Neural cell (in vitro differentiated cells): ENCODE measurements around the gene ADGRL4. TPM values are rescaled to one million over a fixed set of nuclear protein-coding genes. Genes with fewer than 3 reads are reported as not detected.

Source experiments
- H2AFZ ChIP-seq: fragments of 200-600, 300-800 bp; sonication (generic), shearing (Covaris generic); 2 replicates; pipeline ENCODE4 v1.6.0; 2014; ENCODE audit warnings: low read depth, mild to moderate bottlenecking, antibody characterized with exemption, low read length, moderate library complexity
- H3F3A ChIP-seq: fragments of 200-600 bp; shearing (Covaris generic); 2 replicates; pipeline ENCODE4 v1.6.1; 2016; ENCODE audit warnings: mild to moderate bottlenecking, moderate library complexity, mixed read lengths, antibody characterized with exemption, low read length; ENCODE audit not compliant: insufficient read depth, poor library complexity, severe bottlenecking
- H3K27ac ChIP-seq: fragments of 200-600, 300-800 bp; sonication (generic), shearing (Covaris generic); 2 replicates; pipeline ENCODE4 v1.5.1; 2014; ENCODE audit warnings: mild to moderate bottlenecking, low read length, moderate library complexity
- H3K27me3 ChIP-seq: fragments of 300-800, 200-600 bp; sonication (generic), shearing (Covaris generic); 2 replicates; pipeline ENCODE4 v1.6.0; 2014; ENCODE audit warnings: mild to moderate bottlenecking, low read depth, low read length, moderate library complexity; ENCODE audit not compliant: insufficient read depth
- H3K36me3 ChIP-seq: fragments of 300-800, 200-600 bp; sonication (generic), shearing (Covaris generic); 2 replicates; pipeline ENCODE4 v1.5.1; 2014; ENCODE audit warnings: mild to moderate bottlenecking, antibody characterized with exemption, low read length, moderate library complexity; ENCODE audit not compliant: insufficient read depth
- H3K4me2 ChIP-seq: fragments of 300-800, 200-600 bp; sonication (generic), shearing (Covaris generic); 2 replicates; pipeline ENCODE4 v1.6.0; 2014; ENCODE audit warnings: mild to moderate bottlenecking, low read length
- H3K4me3 ChIP-seq: fragments of 300-800, 200-600 bp; sonication (generic), shearing (Covaris generic); 2 replicates; pipeline ENCODE4 v1.5.1; 2014; ENCODE audit warnings: mild to moderate bottlenecking, low read length, moderate library complexity
- H3K79me2 ChIP-seq: fragments of 200-600 bp; shearing (Covaris generic); replicated peaks from 2 replicates; pipeline ENCODE4 v1.6.0; 2014; ENCODE audit warnings: mild to moderate bottlenecking, low read length, moderate library complexity; ENCODE audit not compliant: insufficient read depth
- H3K9ac ChIP-seq: fragments of 300-800, 200-600 bp; sonication (generic), shearing (Covaris generic); 2 replicates; pipeline ENCODE4 v1.6.1; 2016; ENCODE audit warnings: mild to moderate bottlenecking, low read length, mixed read lengths
- H3K9me2 ChIP-seq: fragments of 200-600 bp; shearing (Covaris generic); 2 replicates; pipeline ENCODE4 v1.6.1; 2016; ENCODE audit warnings: mild to moderate bottlenecking, low read length, mixed read lengths; ENCODE audit not compliant: insufficient read depth
- H3K9me3 ChIP-seq: fragments of 200-600, 300-800 bp; sonication (generic), shearing (Covaris generic); 2 replicates; pipeline ENCODE4 v1.6.1; 2016; ENCODE audit warnings: mild to moderate bottlenecking, mixed run types, low read length, moderate library complexity, mixed read lengths
- H4K20me1 ChIP-seq: fragments of 200-600 bp; shearing (Covaris generic); 2 replicates; pipeline ENCODE4 v1.6.1; 2016; ENCODE audit warnings: mild to moderate bottlenecking, mixed run types; ENCODE audit not compliant: insufficient read depth
- EP300 ChIP-seq: fragments of 450-650 bp; conservative IDR thresholded peaks from 2 replicates; pipeline ENCODE4 v1.6.1; 2014; ENCODE audit warnings: antibody characterized with exemption, mild to moderate bottlenecking, moderate library complexity; ENCODE audit not compliant: poor library complexity, severe bottlenecking
- EZH2 ChIP-seq: fragments of 200-600, 300-800 bp; shearing (Covaris generic), sonication (generic); IDR thresholded peaks from 2 replicates; pipeline ENCODE4 v1.6.1; 2014; ENCODE audit warnings: antibody characterized with exemption, low read length, borderline replicate concordance, mild to moderate bottlenecking; ENCODE audit not compliant: insufficient read depth, poor library complexity, severe bottlenecking
- MXI1 ChIP-seq: fragments of 450-650 bp; conservative IDR thresholded peaks from 2 replicates; pipeline ENCODE4 v1.6.1; 2014; ENCODE audit warnings: antibody characterized with exemption, mild to moderate bottlenecking; ENCODE audit not compliant: poor library complexity, severe bottlenecking
- POLR2AphosphoS5 ChIP-seq: IDR thresholded peaks from 2 replicates; pipeline ENCODE4 v1.6.1; 2012
- RAD21 ChIP-seq: fragments of 450-650 bp; conservative IDR thresholded peaks from 2 replicates; pipeline ENCODE4 v1.6.1; 2014; ENCODE audit warnings: antibody characterized with exemption, mild to moderate bottlenecking, moderate library complexity
- SMC3 ChIP-seq: fragments of 450-650 bp; conservative IDR thresholded peaks from 2 replicates; pipeline ENCODE4 v1.6.1; 2014; ENCODE audit warnings: antibody characterized with exemption, mild to moderate bottlenecking, moderate library complexity; ENCODE audit not compliant: poor library complexity
- TAF1 ChIP-seq: IDR thresholded peaks from 2 replicates; pipeline ENCODE4 v1.6.1; 2012; ENCODE audit warnings: low read depth
- polyA plus RNA-seq: library from polyadenylated mRNA; depleted of rRNA; stranded (reverse); fragments of >200 nt; gene quantifications from 2 replicates; pipeline ENCODE4 v1.2.3, GENCODE V29; 2014
- TF ChIP-seq, protein P1 (sequence below): IDR thresholded peaks from 2 replicates; pipeline ENCODE4 v1.6.1; 2012; ENCODE audit warnings: borderline replicate concordance
- TF ChIP-seq, protein P2 (sequence below): fragments of 450-650 bp; IDR thresholded peaks from 2 replicates; pipeline ENCODE4 v1.5.1; 2014; ENCODE audit warnings: antibody characterized with exemption, mild to moderate bottlenecking, moderate library complexity; ENCODE audit not compliant: poor library complexity, severe bottlenecking

Gene ADGRL4
- polyA plus RNA-seq, 1 donor from 2014 or later, result 0.12 TPM

- H3K9me3 ChIP-seq, result no peaks in the 10 kb centered on the region
- H2AFZ ChIP-seq, result no peak overlapping the region
- no peak overlapping the region for H3K9ac ChIP-seq
- no peaks in the 10 kb centered on the region for H3K79me2 ChIP-seq
- H3F3A ChIP-seq, result no peaks in the 10 kb centered on the region
- H3K27ac ChIP-seq, result no peak overlapping the region
- no peak overlapping the region for H3K4me2 ChIP-seq
- H3K4me3 ChIP-seq, result no peak overlapping the region
- H4K20me1 ChIP-seq, result no peaks in the 10 kb centered on the region
- H3K27me3 ChIP-seq, result peaks cover 6% of the 10 kb centered on the region
- no peaks in the 10 kb centered on the region for H3K9me2 ChIP-seq
- TF ChIP-seq SMC3, result no peak
- TF ChIP-seq RAD21, result no peak
- TF ChIP-seq TAF1, result no peak
- TF ChIP-seq, protein P1, sequence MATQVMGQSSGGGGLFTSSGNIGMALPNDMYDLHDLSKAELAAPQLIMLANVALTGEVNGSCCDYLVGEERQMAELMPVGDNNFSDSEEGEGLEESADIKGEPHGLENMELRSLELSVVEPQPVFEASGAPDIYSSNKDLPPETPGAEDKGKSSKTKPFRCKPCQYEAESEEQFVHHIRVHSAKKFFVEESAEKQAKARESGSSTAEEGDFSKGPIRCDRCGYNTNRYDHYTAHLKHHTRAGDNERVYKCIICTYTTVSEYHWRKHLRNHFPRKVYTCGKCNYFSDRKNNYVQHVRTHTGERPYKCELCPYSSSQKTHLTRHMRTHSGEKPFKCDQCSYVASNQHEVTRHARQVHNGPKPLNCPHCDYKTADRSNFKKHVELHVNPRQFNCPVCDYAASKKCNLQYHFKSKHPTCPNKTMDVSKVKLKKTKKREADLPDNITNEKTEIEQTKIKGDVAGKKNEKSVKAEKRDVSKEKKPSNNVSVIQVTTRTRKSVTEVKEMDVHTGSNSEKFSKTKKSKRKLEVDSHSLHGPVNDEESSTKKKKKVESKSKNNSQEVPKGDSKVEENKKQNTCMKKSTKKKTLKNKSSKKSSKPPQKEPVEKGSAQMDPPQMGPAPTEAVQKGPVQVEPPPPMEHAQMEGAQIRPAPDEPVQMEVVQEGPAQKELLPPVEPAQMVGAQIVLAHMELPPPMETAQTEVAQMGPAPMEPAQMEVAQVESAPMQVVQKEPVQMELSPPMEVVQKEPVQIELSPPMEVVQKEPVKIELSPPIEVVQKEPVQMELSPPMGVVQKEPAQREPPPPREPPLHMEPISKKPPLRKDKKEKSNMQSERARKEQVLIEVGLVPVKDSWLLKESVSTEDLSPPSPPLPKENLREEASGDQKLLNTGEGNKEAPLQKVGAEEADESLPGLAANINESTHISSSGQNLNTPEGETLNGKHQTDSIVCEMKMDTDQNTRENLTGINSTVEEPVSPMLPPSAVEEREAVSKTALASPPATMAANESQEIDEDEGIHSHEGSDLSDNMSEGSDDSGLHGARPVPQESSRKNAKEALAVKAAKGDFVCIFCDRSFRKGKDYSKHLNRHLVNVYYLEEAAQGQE, result no peak
- TF ChIP-seq, protein P2, sequence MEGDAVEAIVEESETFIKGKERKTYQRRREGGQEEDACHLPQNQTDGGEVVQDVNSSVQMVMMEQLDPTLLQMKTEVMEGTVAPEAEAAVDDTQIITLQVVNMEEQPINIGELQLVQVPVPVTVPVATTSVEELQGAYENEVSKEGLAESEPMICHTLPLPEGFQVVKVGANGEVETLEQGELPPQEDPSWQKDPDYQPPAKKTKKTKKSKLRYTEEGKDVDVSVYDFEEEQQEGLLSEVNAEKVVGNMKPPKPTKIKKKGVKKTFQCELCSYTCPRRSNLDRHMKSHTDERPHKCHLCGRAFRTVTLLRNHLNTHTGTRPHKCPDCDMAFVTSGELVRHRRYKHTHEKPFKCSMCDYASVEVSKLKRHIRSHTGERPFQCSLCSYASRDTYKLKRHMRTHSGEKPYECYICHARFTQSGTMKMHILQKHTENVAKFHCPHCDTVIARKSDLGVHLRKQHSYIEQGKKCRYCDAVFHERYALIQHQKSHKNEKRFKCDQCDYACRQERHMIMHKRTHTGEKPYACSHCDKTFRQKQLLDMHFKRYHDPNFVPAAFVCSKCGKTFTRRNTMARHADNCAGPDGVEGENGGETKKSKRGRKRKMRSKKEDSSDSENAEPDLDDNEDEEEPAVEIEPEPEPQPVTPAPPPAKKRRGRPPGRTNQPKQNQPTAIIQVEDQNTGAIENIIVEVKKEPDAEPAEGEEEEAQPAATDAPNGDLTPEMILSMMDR, result no peak
- no peak for TF ChIP-seq MXI1
- no peak for TF ChIP-seq EP300
- TF ChIP-seq POLR2AphosphoS5, result no peak
- TF ChIP-seq EZH2, result no peak
- no peaks in the 10 kb centered on the region for H3K36me3 ChIP-seq
These were observed 585 bp downstream of the ADGRL4 start for GRCh38 chr1:79005945-79006344.

DNA sequence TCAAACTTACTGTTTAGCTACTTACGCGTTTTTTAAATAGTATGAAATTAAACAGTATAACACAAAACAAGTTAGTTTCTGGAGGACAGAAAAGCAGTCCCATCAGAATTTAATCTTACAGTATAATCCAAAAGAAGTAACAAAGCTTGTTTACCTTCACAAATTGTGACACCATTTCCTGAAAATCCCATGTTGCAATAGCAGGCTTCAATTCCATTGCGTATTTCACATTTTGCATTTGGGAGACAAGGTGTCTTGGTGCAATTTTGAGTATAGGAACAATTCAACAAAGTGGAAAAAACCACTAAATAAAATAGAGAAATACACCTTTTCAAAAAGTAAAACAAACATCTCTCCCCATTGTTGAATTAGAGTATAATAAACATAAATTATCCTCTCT lies 1.6 kb downstream of the ADGRL4 start:
- Histone ChIP-seq H3K9me3 (no peaks in the 10 kb centered on the region), H3K79me2 (no peaks in the 10 kb centered on the region), H3K4me2 (no peak overlapping the region), H3K9me2 (no peaks in the 10 kb centered on the region), H3K9ac (no peak overlapping the region), H3K27ac (no peak overlapping the region), H4K20me1 (no peaks in the 10 kb centered on the region), H2AFZ (no peak overlapping the region), H3K36me3 (no peaks in the 10 kb centered on the region), H3K27me3 (peaks cover 6% of the 10 kb centered on the region), H3F3A (no peaks in the 10 kb centered on the region), H3K4me3 (no peak overlapping the region)
- no peak for TF ChIP-seq POLR2AphosphoS5
- TF ChIP-seq, protein P1, result no peak
- TF ChIP-seq EP300, result no peak
- no peak for TF ChIP-seq SMC3
